Measurements from ENCODE around the gene SMIM35. TPM values are rescaled to one million over a fixed set of nuclear protein-coding genes. Genes with fewer than 3 reads are reported as not detected.

Gene SMIM35
- total and polyA plus RNA-seq, 4 donors, result 0.06 to 0.17 (median 0.11) TPM

- Histone ChIP-seq H3K9ac (ENCODE audit: insufficient read depth in 1 of 2, low read length in 2 of 2) (no peak overlapping the region), H3K4me1 (ENCODE audit: control insufficient read depth in 5 of 5, insufficient read depth in 5 of 5, low read length in 5 of 5) (peaks cover 0 to 9% (median 0%) of the 10 kb centered on the region in 5 donors), H3K4me3 (no peak overlapping the region), H3K36me3 (ENCODE audit: control insufficient read depth in 4 of 4, insufficient read depth in 4 of 4, low read length in 4 of 4) (no peaks in the 10 kb centered on the region), H3K27me3 (ENCODE audit: control insufficient read depth in 3 of 3, insufficient read depth in 3 of 3, low read length in 2 of 3) (no peaks in the 10 kb centered on the region), H3K27ac (ENCODE audit: low read depth in 1 of 2, low read length in 1 of 2) (no peak overlapping the region), H3K9me3 (ENCODE audit: control insufficient read depth in 4 of 4, insufficient read depth in 3 of 4, low read length in 3 of 4) (peaks cover 0 to 11% (median 0%) of the 10 kb centered on the region in 4 donors)
- no peak for TF ChIP-seq CTCF (IDR thresholded peaks at IDR 0.05; ENCODE audit: control extremely low read depth, extremely low read depth)
- WGBS, 2 donors, result 56 to 60% methylated on average over 8 to 11 of the region's 11 CpGs
- no peak for DNase-seq
- ATAC-seq (ENCODE audit: insufficient read depth, low FRiP score), result no peak
Observed at GRCh38 chr11:118015385-118015841, 71.3 kb downstream of the SMIM35 start.

- WGBS, 2 donors, result 93 to 94% methylated on average over 3 of the region's 3 CpGs
Observed at GRCh38 chr11:118014022-118014421, 72.7 kb downstream of the SMIM35 start.

GRCh38 chr11:118012083-118012669 is 74.6 kb downstream of the SMIM35 start:
- ATAC-seq (ENCODE audit: insufficient read depth, low FRiP score) (peak; percentile 44), DNase-seq (no peak)
- H3K27me3 ChIP-seq (ENCODE audit: control insufficient read depth in 3 of 3, insufficient read depth in 3 of 3, low read length in 2 of 3), result no peaks in the 10 kb centered on the region
- no peak overlapping the region for H3K9ac ChIP-seq (ENCODE audit: insufficient read depth in 1 of 2, low read length in 2 of 2)
- peaks cover 0 to 9% (median 0%) of the 10 kb centered on the region in 5 donors for H3K4me1 ChIP-seq (ENCODE audit: control insufficient read depth in 5 of 5, insufficient read depth in 5 of 5, low read length in 5 of 5)
- H3K4me3 ChIP-seq, result no peak overlapping the region
- H3K9me3 ChIP-seq (ENCODE audit: control insufficient read depth in 4 of 4, insufficient read depth in 3 of 4, low read length in 3 of 4), result peaks cover 0 to 7% (median 0%) of the 10 kb centered on the region in 4 donors
- TF ChIP-seq CTCF (IDR thresholded peaks at IDR 0.05; ENCODE audit: control extremely low read depth, extremely low read depth), result no peak
- no peaks in the 10 kb centered on the region for H3K36me3 ChIP-seq (ENCODE audit: control insufficient read depth in 4 of 4, insufficient read depth in 4 of 4, low read length in 4 of 4)
- H3K27ac ChIP-seq (ENCODE audit: low read depth in 1 of 2, low read length in 1 of 2), result peak overlapping the region in 1 of 2 donors; percentile 61
- WGBS, 2 donors, result 39 to 64% methylated on average over 7 of the region's 7 CpGs

More at GRCh38 chr11:118014022-118014421, 72.7 kb downstream of the SMIM35 start:
- DNase-seq (no peak), ATAC-seq (ENCODE audit: insufficient read depth, low FRiP score) (no peak)
- H3K4me1 ChIP-seq (ENCODE audit: control insufficient read depth in 5 of 5, insufficient read depth in 5 of 5, low read length in 5 of 5), result peaks cover 0 to 9% (median 0%) of the 10 kb centered on the region in 5 donors
- no peak overlapping the region for H3K9ac ChIP-seq (ENCODE audit: insufficient read depth in 1 of 2, low read length in 2 of 2)
- no peak overlapping the region for H3K27ac ChIP-seq (ENCODE audit: low read depth in 1 of 2, low read length in 1 of 2)
- no peaks in the 10 kb centered on the region for H3K36me3 ChIP-seq (ENCODE audit: control insufficient read depth in 4 of 4, insufficient read depth in 4 of 4, low read length in 4 of 4)
- H3K4me3 ChIP-seq, result no peak overlapping the region
- TF ChIP-seq CTCF (IDR thresholded peaks at IDR 0.05; ENCODE audit: control extremely low read depth, extremely low read depth), result no peak
- peaks cover 0 to 11% (median 0%) of the 10 kb centered on the region in 4 donors for H3K9me3 ChIP-seq (ENCODE audit: control insufficient read depth in 4 of 4, insufficient read depth in 3 of 4, low read length in 3 of 4)
- H3K27me3 ChIP-seq (ENCODE audit: control insufficient read depth in 3 of 3, insufficient read depth in 3 of 3, low read length in 2 of 3), result no peaks in the 10 kb centered on the region

All from lung (tissue), 12 donors.